ENCODE data around the gene SLC47A2. TPM values are rescaled to one million over a fixed set of nuclear protein-coding genes. Genes with fewer than 3 reads are reported as not detected.

The SLC47A2 gene
- total RNA-seq, 1 experiment from 2014 or later = not detected

- no peak overlapping the region for H3K4me3 ChIP-seq (ENCODE audit: low read depth in 2 of 2, low read length in 2 of 2)
- DNase-seq (ENCODE audit: low read depth, low spot score) = no peak
- TF ChIP-seq POLR2AphosphoS5 (IDR thresholded peaks at IDR 0.05; ENCODE audit: low read depth, low read length) = no peak
- no peak for TF ChIP-seq CTCF (IDR thresholded peaks at IDR 0.05)
- TF ChIP-seq REST (IDR thresholded peaks at IDR 0.05; ENCODE audit: insufficient read depth in 1 of 2, low read depth in 2 of 2, low read length in 1 of 2) = no peak
- no peak for TF ChIP-seq SIN3A (IDR thresholded peaks at IDR 0.05; ENCODE audit: borderline replicate concordance, insufficient read depth, low read depth, low read length)
- CTCF ChIA-PET = no interaction called here
- no peak overlapping the region for H3K27ac ChIP-seq (ENCODE audit: low read length)
- POLR2A ChIA-PET = no interaction called here
- no TSS peak for BruUV-seq (replicated peaks)
- H3K4me1 ChIP-seq (ENCODE audit: control insufficient read depth, insufficient read depth, low read length) = no peaks in the 10 kb centered on the region
- H3K9me3 ChIP-seq (ENCODE audit: control insufficient read depth, insufficient read depth, low read depth, low read length) = no peaks in the 10 kb centered on the region
- ATAC-seq = no peak
- no peaks in the 10 kb centered on the region for H3K27me3 ChIP-seq (ENCODE audit: control insufficient read depth, insufficient read depth, low read length)
- H3K36me3 ChIP-seq (ENCODE audit: control insufficient read depth, insufficient read depth, low read length) = no peaks in the 10 kb centered on the region
- intact Hi-C loops (cut with micrococcal nuclease; ENCODE audit: unreplicated experiment) = no loop called here
- in situ Hi-C loops (cut with HindIII; ENCODE audit: low pct_unique_long_range_greater_than_20kb, low sequenced_read_pairs) = no loop called here
These were observed 39.5 kb downstream of the SLC47A2 start for GRCh38 chr17:19676896-19677295.

GRCh38 chr17:19673623-19674022 lies 42.8 kb downstream of the SLC47A2 start:
- BruUV-seq (replicated peaks) = no TSS peak
- TF ChIP-seq TCF7L2 (IDR thresholded peaks at IDR 0.05; ENCODE audit: low read depth, low read length) (no peak), REST (IDR thresholded peaks at IDR 0.05; ENCODE audit: insufficient read depth in 1 of 2, low read depth in 2 of 2, low read length in 1 of 2) (no peak), POLR2AphosphoS5 (IDR thresholded peaks at IDR 0.05; ENCODE audit: low read depth, low read length) (no peak), SIN3A (IDR thresholded peaks at IDR 0.05; ENCODE audit: borderline replicate concordance, insufficient read depth, low read depth, low read length) (no peak), CTCF (IDR thresholded peaks at IDR 0.05) (no peak)
- H3K27ac ChIP-seq (ENCODE audit: low read length) = no peak overlapping the region
- in situ Hi-C loops (cut with HindIII; ENCODE audit: low pct_unique_long_range_greater_than_20kb, low sequenced_read_pairs) (no loop called here), intact Hi-C loops (cut with micrococcal nuclease; ENCODE audit: unreplicated experiment) (no loop called here)
- no peak overlapping the region for H3K4me3 ChIP-seq (ENCODE audit: low read depth in 2 of 2, low read length in 2 of 2)
- CTCF ChIA-PET = no interaction called here
- ATAC-seq (no peak), DNase-seq (ENCODE audit: low read depth, low spot score) (no peak)
- H3K9me3 ChIP-seq (ENCODE audit: control insufficient read depth, insufficient read depth, low read depth, low read length) = no peaks in the 10 kb centered on the region
- H3K27me3 ChIP-seq (ENCODE audit: control insufficient read depth, insufficient read depth, low read length) = no peaks in the 10 kb centered on the region
- no peaks in the 10 kb centered on the region for H3K36me3 ChIP-seq (ENCODE audit: control insufficient read depth, insufficient read depth, low read length)
- no peaks in the 10 kb centered on the region for H3K4me1 ChIP-seq (ENCODE audit: control insufficient read depth, insufficient read depth, low read length)
- POLR2A ChIA-PET = no interaction called here
